SK-N-SH treated with all-trans-retinoic acid at 6 μM for 48 hours (cell line): ENCODE data around the gene PCP4.

Source experiments
- BACH2 ChIP-seq: fragments of 250-450 bp; sonication (Bioruptor Pico); IDR thresholded peaks from 2 replicates; pipeline ENCODE4 v1.9.0; 2021; ENCODE audit warnings: mild to moderate bottlenecking, borderline replicate concordance
- CSDC2 ChIP-seq: fragments of 250-450 bp; sonication (Bioruptor Pico); IDR thresholded peaks from 2 replicates; pipeline ENCODE4 v1.5.0; 2020; ENCODE audit warnings: mild to moderate bottlenecking, moderate library complexity
- CSRNP3 ChIP-seq: fragments of 250-450 bp; sonication (Bioruptor Pico); IDR thresholded peaks from 2 replicates; pipeline ENCODE4 v1.5.1; 2021; ENCODE audit warnings: mild to moderate bottlenecking, moderate library complexity
- ESRRG ChIP-seq: fragments of 250-450 bp; sonication (Bioruptor Pico); IDR thresholded peaks from 2 replicates; pipeline ENCODE4 v1.6.1; 2021; ENCODE audit warnings: mild to moderate bottlenecking
- RARB ChIP-seq: fragments of 250-450 bp; sonication (Bioruptor Pico); IDR thresholded peaks from 2 replicates; pipeline ENCODE4 v1.8.0; 2021; ENCODE audit warnings: mild to moderate bottlenecking, moderate library complexity
- TOX ChIP-seq: fragments of 250-450 bp; sonication (Bioruptor Pico); IDR thresholded peaks from 2 replicates; pipeline ENCODE4 v1.8.0; 2021; ENCODE audit warnings: mild to moderate bottlenecking, moderate library complexity, borderline replicate concordance
- ZC3H10 ChIP-seq: fragments of 250-450 bp; sonication (Bioruptor Pico); IDR thresholded peaks from 2 replicates; pipeline ENCODE4 v1.5.1; 2021; ENCODE audit warnings: mild to moderate bottlenecking, moderate library complexity
- ZFP3 ChIP-seq: fragments of 250-450 bp; sonication (Bioruptor Pico); IDR thresholded peaks from 2 replicates; pipeline ENCODE4 v1.5.0; 2020; ENCODE audit warnings: mild to moderate bottlenecking, moderate library complexity
- ZNF70 ChIP-seq: fragments of 450-650 bp; formaldehyde crosslinking; IDR thresholded peaks from 2 replicates; pipeline ENCODE4 v1.5.0; 2020; ENCODE audit warnings: mild to moderate bottlenecking, moderate library complexity
- ZNF8 ChIP-seq: fragments of 450-650 bp; formaldehyde crosslinking; IDR thresholded peaks from 2 replicates; pipeline ENCODE4 v1.5.0; 2020; ENCODE audit warnings: mild to moderate bottlenecking, moderate library complexity

DNA sequence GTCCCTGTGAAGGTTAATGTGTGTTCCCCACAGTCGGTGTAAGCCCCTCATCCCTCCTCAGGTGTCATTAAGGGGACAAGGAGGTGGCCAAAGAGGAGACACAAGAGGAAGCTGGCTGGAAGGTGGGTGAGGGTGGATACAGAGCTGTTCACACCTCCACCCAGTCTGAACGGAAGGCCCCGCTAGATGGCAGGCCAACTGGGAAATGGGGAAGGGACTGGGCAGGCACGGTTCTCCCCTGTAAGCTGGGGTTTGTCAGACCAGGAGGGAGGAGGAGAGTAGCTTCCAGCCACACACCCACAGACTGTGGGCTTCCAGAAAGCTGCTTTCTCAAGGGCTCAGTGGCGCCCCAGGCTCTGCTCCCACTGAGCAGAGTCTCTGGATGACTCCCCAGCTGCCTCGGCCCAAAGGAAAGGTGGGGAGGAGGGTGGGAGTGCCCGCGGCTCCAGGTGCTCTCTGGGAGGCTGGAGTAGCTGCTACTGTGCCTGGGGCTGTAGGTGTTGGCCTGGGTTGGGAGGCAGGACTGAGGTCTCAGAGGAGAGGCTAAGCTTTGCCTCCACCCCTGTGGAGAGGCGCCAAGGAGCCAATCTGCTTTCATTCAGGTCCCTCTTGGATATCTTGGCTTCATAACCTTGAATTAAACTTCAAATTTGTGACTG lies 41.2 kb downstream of the PCP4 start:
- TF ChIP-seq ZC3H10 (CRISPR knock-in tag): no peak
- no peak for TF ChIP-seq ZNF70 (CRISPR knock-in tag)
- no peak for TF ChIP-seq CSDC2 (CRISPR knock-in tag)
- TF ChIP-seq BACH2 (CRISPR knock-in tag): no peak
- TF ChIP-seq TOX (CRISPR knock-in tag): no peak
- no peak for TF ChIP-seq ZFP3 (CRISPR knock-in tag)
- no peak for TF ChIP-seq RARB
- no peak for TF ChIP-seq CSRNP3
- no peak for TF ChIP-seq ESRRG (CRISPR knock-in tag)
- TF ChIP-seq ZNF8 (CRISPR knock-in tag): no peak
